ENCODE results near the gene MAN2A1. TPM values are rescaled to one million over a fixed set of nuclear protein-coding genes. Genes with fewer than 3 reads are reported as not detected.

Gene MAN2A1
- polyA plus RNA-seq, 1 donor from 2014 or later, result 5.7 TPM

DNA sequence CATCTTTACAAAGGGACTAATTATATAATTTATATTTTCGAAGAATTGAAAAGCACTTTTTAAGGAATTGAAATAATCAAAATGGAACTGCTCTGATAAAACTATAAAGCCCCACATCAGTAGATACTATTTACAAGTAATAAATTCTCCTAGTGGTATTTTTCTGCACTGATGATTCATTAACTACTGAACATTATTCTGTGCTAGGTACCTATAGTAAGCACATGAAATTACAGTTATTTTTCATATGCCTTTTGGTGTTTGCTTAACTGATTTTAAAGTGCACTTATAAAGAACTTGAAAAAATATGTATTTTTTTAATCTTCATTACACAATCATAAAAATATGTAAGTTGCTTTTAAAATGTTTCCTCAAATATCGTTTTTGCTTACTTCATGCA, 123.0 kb downstream of the MAN2A1 start:
- Histone ChIP-seq H3K27me3 (ENCODE audit: insufficient read depth, low read depth, low read length) (no peaks in the 10 kb centered on the region), H3K4me2 (ENCODE audit: low read length) (no peak overlapping the region), H3K9me3 (ENCODE audit: low read length) (no peaks in the 10 kb centered on the region), H3K9ac (ENCODE audit: low read length) (no peak overlapping the region), H3K4me3 (ENCODE audit: low read length) (no peak overlapping the region), H3K9me2 (ENCODE audit: insufficient read depth, low read length) (no peaks in the 10 kb centered on the region), H3K27ac (ENCODE audit: low read length) (no peak overlapping the region), H3K79me2 (replicated peaks; ENCODE audit: insufficient read depth, low read length) (no peaks in the 10 kb centered on the region), H2AFZ (ENCODE audit: low read depth, low read length) (no peak overlapping the region), H3F3A (ENCODE audit: insufficient read depth, low read length, poor library complexity, severe bottlenecking) (no peaks in the 10 kb centered on the region), H4K20me1 (ENCODE audit: insufficient read depth) (no peaks in the 10 kb centered on the region), H3K36me3 (ENCODE audit: insufficient read depth, low read length) (no peaks in the 10 kb centered on the region)
- no peak for TF ChIP-seq EZH2 (IDR thresholded peaks at IDR 0.05; ENCODE audit: borderline replicate concordance, insufficient read depth, low read length, poor library complexity, severe bottlenecking)
- no peak for TF ChIP-seq RAD21 (conservative IDR thresholded peaks at IDR 0.05)
- no peak for TF ChIP-seq POLR2AphosphoS5 (IDR thresholded peaks at IDR 0.05)
- TF ChIP-seq, protein P1, sequence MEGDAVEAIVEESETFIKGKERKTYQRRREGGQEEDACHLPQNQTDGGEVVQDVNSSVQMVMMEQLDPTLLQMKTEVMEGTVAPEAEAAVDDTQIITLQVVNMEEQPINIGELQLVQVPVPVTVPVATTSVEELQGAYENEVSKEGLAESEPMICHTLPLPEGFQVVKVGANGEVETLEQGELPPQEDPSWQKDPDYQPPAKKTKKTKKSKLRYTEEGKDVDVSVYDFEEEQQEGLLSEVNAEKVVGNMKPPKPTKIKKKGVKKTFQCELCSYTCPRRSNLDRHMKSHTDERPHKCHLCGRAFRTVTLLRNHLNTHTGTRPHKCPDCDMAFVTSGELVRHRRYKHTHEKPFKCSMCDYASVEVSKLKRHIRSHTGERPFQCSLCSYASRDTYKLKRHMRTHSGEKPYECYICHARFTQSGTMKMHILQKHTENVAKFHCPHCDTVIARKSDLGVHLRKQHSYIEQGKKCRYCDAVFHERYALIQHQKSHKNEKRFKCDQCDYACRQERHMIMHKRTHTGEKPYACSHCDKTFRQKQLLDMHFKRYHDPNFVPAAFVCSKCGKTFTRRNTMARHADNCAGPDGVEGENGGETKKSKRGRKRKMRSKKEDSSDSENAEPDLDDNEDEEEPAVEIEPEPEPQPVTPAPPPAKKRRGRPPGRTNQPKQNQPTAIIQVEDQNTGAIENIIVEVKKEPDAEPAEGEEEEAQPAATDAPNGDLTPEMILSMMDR (IDR thresholded peaks at IDR 0.05; ENCODE audit: poor library complexity, severe bottlenecking), result no peak
- TF ChIP-seq SMC3 (conservative IDR thresholded peaks at IDR 0.05; ENCODE audit: poor library complexity), result no peak
- TF ChIP-seq, protein P2, sequence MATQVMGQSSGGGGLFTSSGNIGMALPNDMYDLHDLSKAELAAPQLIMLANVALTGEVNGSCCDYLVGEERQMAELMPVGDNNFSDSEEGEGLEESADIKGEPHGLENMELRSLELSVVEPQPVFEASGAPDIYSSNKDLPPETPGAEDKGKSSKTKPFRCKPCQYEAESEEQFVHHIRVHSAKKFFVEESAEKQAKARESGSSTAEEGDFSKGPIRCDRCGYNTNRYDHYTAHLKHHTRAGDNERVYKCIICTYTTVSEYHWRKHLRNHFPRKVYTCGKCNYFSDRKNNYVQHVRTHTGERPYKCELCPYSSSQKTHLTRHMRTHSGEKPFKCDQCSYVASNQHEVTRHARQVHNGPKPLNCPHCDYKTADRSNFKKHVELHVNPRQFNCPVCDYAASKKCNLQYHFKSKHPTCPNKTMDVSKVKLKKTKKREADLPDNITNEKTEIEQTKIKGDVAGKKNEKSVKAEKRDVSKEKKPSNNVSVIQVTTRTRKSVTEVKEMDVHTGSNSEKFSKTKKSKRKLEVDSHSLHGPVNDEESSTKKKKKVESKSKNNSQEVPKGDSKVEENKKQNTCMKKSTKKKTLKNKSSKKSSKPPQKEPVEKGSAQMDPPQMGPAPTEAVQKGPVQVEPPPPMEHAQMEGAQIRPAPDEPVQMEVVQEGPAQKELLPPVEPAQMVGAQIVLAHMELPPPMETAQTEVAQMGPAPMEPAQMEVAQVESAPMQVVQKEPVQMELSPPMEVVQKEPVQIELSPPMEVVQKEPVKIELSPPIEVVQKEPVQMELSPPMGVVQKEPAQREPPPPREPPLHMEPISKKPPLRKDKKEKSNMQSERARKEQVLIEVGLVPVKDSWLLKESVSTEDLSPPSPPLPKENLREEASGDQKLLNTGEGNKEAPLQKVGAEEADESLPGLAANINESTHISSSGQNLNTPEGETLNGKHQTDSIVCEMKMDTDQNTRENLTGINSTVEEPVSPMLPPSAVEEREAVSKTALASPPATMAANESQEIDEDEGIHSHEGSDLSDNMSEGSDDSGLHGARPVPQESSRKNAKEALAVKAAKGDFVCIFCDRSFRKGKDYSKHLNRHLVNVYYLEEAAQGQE (IDR thresholded peaks at IDR 0.05; ENCODE audit: borderline replicate concordance), result no peak
- TF ChIP-seq MXI1 (conservative IDR thresholded peaks at IDR 0.05; ENCODE audit: poor library complexity, severe bottlenecking), result no peak

DNA sequence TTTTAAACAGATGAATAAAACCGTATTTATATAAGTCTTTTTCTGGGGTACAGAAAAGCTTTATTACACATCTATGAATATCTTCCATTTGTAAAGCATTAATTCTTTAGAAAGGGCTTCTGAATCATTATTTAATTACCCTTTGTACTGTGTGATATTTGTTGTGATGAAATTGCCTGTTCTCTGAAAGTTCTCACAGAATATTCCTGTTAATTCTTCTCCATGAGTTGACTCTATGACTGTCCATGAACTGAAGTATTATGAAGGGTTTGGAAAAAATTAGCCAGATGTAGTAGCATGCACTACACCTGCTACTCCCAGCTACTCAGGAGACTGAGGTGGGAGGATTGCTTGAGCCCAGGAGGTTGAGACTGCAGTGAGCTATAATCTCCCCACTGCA, 127.0 kb downstream of the MAN2A1 start:
- no peaks in the 10 kb centered on the region for H3K36me3 ChIP-seq (ENCODE audit: insufficient read depth, low read length)
- H3K27ac ChIP-seq (ENCODE audit: low read length), result no peak overlapping the region
- H4K20me1 ChIP-seq (ENCODE audit: insufficient read depth), result no peaks in the 10 kb centered on the region
- no peaks in the 10 kb centered on the region for H3K9me2 ChIP-seq (ENCODE audit: insufficient read depth, low read length)
- H3K79me2 ChIP-seq (replicated peaks; ENCODE audit: insufficient read depth, low read length), result no peaks in the 10 kb centered on the region
- H3K4me3 ChIP-seq (ENCODE audit: low read length), result no peak overlapping the region
- H3K27me3 ChIP-seq (ENCODE audit: insufficient read depth, low read depth, low read length), result no peaks in the 10 kb centered on the region
- no peak overlapping the region for H2AFZ ChIP-seq (ENCODE audit: low read depth, low read length)
- no peak overlapping the region for H3K4me2 ChIP-seq (ENCODE audit: low read length)
- H3F3A ChIP-seq (ENCODE audit: insufficient read depth, low read length, poor library complexity, severe bottlenecking), result no peaks in the 10 kb centered on the region
- H3K9ac ChIP-seq (ENCODE audit: low read length), result no peak overlapping the region
- TF ChIP-seq RAD21 (conservative IDR thresholded peaks at IDR 0.05) (no peak), EP300 (conservative IDR thresholded peaks at IDR 0.05; ENCODE audit: poor library complexity, severe bottlenecking) (no peak), TAF1 (IDR thresholded peaks at IDR 0.05; ENCODE audit: low read depth) (no peak), SMC3 (conservative IDR thresholded peaks at IDR 0.05; ENCODE audit: poor library complexity) (no peak), EZH2 (IDR thresholded peaks at IDR 0.05; ENCODE audit: borderline replicate concordance, insufficient read depth, low read length, poor library complexity, severe bottlenecking) (no peak), MXI1 (conservative IDR thresholded peaks at IDR 0.05; ENCODE audit: poor library complexity, severe bottlenecking) (no peak), POLR2AphosphoS5 (IDR thresholded peaks at IDR 0.05) (no peak)
- TF ChIP-seq, protein P1 (IDR thresholded peaks at IDR 0.05; ENCODE audit: poor library complexity, severe bottlenecking), result no peak
- TF ChIP-seq, protein P2 (IDR thresholded peaks at IDR 0.05; ENCODE audit: borderline replicate concordance), result no peak
- H3K9me3 ChIP-seq (ENCODE audit: low read length), result no peaks in the 10 kb centered on the region

Measured in neural cell (in vitro differentiated cells).